Measurements from ENCODE around the gene ARHGAP11A. TPM values are rescaled to one million over a fixed set of nuclear protein-coding genes. Genes with fewer than 3 reads are reported as not detected.
"Not testable (repeated sequence)": the region's sequence is repeated elsewhere in the genome, so short reads cannot be mapped to it uniquely, and the experiment has no call there.

Gene ARHGAP11A, protein sequence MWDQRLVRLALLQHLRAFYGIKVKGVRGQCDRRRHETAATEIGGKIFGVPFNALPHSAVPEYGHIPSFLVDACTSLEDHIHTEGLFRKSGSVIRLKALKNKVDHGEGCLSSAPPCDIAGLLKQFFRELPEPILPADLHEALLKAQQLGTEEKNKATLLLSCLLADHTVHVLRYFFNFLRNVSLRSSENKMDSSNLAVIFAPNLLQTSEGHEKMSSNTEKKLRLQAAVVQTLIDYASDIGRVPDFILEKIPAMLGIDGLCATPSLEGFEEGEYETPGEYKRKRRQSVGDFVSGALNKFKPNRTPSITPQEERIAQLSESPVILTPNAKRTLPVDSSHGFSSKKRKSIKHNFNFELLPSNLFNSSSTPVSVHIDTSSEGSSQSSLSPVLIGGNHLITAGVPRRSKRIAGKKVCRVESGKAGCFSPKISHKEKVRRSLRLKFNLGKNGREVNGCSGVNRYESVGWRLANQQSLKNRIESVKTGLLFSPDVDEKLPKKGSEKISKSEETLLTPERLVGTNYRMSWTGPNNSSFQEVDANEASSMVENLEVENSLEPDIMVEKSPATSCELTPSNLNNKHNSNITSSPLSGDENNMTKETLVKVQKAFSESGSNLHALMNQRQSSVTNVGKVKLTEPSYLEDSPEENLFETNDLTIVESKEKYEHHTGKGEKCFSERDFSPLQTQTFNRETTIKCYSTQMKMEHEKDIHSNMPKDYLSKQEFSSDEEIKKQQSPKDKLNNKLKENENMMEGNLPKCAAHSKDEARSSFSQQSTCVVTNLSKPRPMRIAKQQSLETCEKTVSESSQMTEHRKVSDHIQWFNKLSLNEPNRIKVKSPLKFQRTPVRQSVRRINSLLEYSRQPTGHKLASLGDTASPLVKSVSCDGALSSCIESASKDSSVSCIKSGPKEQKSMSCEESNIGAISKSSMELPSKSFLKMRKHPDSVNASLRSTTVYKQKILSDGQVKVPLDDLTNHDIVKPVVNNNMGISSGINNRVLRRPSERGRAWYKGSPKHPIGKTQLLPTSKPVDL
- total RNA-seq (2014; rRNA removed; shearing (Covaris generic); ENCODE audit: low replicate concordance): 18.0 and 27.8 TPM in 2 replicates

DNA sequence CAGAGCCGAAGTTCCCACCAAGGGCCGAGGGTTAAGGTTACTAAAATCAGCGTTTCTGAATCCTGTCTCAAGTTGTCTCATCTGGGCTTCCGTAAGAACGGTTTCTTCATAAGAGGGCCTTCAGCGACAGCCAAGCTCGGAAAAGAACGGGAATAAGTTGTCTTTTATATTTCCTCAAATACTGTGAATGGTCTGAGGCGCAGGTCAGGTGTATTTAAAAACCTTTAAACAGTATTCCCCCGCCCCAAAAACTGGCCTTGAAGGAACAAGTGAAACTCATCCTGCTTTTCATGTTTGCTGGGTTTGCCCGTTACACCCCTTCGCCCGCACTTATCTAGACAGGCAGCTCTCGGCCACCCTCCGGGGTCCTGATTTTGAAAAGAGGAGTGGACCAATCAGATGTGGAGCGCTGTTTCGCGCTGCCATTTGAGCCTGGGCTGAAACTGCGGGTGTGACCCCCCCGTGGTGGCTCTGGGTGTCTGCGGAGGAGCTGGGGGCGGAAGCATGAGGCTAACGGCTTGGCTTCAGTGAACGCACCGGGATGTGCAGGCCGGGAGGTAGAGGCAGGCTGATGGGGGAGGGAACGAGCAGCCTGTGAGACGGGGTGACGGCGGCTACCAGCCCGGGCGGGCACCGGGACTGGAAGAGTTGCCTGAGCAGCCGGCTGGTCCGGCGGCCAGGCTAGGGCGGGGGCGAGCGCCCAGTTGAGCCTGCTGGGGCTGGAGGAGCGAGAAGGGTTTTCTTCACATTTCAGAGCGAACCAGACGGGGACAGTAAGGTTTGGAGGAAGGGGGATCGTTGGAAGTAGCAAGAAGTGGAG is at the start of gene ARHGAP11A:
Gene ARHGAP11A (plus strand): TSS at position 454 of the 820 bp plus-strand sequence. CDS start 708 bp downstream, outside the sequence.
- peak within 1 kb of the TSS; percentile 86 for H3K4me3 ChIP-seq
- DNase-seq: peak; percentile 91
- not testable (repeated sequence) for H3K9me3 ChIP-seq, H3K27me3 ChIP-seq
- H3K36me3 ChIP-seq: peaks cover 10% of the 10 kb centered on the region

DNA sequence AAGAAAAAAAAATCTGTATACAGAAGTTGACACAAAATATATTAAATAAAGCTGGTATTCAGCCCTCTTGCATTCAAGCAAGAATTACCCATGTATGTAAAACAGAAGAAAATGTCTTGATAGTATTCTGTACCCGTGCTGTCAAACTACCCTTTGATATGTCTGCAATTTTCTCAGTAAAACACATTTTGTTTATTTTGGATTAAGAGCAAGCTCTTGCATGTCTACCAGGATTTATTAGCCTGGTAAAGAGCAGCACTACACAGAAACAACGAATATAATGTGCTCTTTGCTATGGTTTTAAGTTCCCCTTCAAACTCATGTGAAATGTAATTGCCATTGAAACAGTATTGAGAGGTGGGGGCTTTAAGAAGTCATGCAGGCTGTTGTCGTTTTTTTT is 46.3 kb upstream of the ARHGAP11A start:
- not testable (repeated sequence) for H3K9me3 ChIP-seq, H3K36me3 ChIP-seq, H3K27me3 ChIP-seq, DNase-seq, H3K4me3 ChIP-seq

DNA sequence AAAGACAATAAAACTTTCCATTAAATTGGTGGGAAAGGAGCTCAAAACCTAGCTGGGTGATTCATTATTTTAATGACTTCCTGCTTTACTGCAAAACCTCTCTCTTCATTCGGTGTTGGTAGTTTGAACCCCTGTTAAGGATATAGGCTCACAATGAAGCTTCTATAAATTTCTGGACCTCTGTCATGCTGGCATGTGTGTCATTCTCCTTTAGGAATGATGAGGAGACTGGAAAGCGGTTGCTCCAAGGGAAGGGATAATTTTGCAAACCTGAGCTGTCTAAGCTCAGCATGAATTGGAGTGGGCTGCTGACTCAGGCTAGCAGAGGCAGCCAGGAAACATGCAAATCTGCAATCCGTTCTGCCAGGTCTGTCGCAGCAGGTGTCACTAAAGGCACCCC is 36.8 kb upstream of the ARHGAP11A start:
- not testable (repeated sequence) for H3K27me3 ChIP-seq, H3K9me3 ChIP-seq, H3K36me3 ChIP-seq, H3K4me3 ChIP-seq, DNase-seq

DNA sequence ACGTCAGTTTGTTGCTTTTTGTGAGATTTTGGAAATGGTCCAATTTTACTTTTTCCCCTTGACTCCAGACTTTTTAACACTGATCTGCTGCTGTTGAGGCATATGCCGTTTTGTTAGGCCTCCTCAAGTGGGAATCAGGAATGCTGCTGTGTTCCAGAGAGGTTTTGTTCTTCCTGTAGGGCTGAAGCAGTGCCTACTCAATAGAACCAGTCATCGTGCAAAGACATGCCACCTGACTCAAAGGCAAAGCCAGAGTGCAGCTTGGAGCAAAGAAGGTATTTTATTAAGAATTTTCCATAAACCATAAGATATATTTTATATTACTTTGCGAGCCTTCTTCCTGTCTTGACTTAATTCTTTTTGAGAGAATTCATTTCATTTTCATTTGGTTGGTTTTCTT is 29.5 kb upstream of the ARHGAP11A start:
- H3K4me3 ChIP-seq, H3K36me3 ChIP-seq, H3K27me3 ChIP-seq, H3K9me3 ChIP-seq, DNase-seq: not testable (repeated sequence)

DNA sequence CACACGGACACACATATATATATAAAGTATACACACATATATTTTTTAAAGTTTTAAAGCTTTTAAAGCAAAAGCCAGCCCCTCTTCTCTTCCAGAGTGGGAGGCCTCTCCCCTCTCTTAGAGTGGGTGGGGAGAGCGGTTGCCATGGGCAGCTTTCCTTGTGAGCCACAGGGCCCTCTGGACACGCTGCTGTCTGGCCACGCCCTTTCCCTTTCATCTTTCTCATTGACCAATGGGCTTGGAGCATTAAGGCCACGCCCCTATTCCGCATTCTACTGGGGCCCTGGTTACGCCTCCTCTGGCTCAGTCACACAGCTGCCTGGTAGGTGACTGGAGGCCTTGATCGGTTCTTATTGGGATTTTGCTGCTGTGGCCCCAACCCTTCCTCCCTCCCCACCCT is 22.2 kb upstream of the ARHGAP11A start, which contains the start of gene GOLGA8N:
Gene GOLGA8N (plus strand): TSS at position 306 of the 400 bp plus-strand sequence.
- H3K4me3 ChIP-seq, H3K9me3 ChIP-seq, H3K27me3 ChIP-seq, DNase-seq, H3K36me3 ChIP-seq: not testable (repeated sequence)

DNA sequence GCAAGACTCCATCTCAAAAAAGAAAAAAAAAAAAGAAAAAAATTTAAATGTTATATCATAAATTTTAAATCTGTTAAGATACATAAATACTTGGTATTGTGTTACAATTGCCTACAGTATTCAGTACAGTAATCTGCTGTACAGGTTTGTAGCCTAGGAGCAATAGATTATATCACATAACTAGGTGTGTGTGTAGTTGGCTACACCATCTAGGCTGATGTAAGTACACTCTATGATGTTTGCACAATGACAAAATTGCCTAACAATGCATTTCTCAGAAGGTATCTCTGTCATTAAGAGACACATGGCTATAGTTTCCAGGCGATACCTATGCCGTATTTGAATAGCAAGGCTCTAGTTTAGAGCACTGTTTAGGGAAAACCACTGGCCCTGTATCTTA is 5.8 kb upstream of the ARHGAP11A start:
- not testable (repeated sequence) for H3K9me3 ChIP-seq, H3K36me3 ChIP-seq, H3K27me3 ChIP-seq, H3K4me3 ChIP-seq, DNase-seq

DNA sequence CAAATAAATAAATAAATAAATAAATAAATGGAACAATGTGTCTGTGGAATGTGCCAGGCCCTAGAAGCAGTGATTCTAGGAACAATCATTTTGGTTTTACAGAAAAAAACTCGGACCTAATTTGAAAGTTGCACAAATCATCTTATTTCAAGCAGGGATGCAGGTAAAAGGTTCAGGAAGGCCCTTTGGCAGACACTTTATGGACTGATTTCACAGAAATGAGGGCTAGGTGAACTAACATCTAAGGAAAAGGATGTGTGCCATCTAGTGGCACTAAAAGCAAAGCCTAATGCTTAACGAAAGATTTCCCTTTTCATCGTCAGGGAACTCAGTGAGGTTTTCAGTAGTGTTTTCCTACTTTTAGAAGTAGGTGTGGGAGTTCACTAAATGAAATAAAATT is 4.6 kb upstream of the ARHGAP11A start:
- H3K9me3 ChIP-seq, H3K27me3 ChIP-seq, H3K36me3 ChIP-seq, DNase-seq, H3K4me3 ChIP-seq: not testable (repeated sequence)

DNA sequence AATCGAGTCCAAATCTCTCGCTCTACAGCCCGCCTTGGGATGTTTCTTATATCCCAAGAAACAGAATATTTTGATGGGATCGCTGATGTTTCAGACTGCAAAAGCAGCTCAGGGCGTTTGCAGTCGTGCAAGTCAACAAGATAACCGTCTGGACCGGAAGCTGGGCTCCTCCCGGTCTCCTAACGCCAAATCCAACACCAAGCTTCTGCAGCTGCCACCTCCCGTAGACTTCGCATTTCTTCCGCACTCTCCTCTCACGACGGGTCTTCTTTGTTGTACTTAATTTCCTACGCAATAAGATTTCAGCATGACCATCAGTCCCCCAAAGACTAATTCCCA is 623 bp upstream of the ARHGAP11A start:
- not testable (repeated sequence) for H3K9me3 ChIP-seq, H3K27me3 ChIP-seq
- peak; percentile 70 for DNase-seq
- peak overlapping the region; percentile 86 for H3K4me3 ChIP-seq
- peaks cover 10% of the 10 kb centered on the region for H3K36me3 ChIP-seq

DNA sequence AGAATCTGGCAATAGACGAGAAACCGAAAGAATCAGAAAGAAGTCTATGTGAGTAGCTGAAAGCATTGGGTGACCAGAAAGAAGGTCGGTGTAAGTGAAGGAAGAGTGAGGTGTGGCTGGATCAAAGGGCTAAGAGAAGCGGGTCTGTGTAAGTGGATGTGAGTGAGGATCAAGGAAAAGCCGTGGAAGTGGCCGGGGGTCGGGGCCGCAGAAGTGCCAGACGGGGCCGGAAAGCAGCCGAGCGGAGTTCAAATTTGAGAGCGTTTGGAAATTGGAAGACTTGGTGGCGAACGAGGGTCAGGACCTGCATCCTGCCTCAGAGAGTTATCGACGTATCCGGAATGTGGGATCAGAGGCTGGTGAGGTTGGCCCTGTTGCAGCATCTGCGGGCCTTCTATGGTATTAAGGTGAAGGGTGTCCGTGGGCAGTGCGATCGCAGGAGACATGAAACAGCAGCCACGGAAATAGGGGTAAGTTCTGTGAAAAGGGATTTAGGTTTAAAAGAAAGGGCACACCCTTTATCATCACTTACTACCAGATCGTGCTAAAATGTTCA is 645 bp downstream of the ARHGAP11A start:
- Histone ChIP-seq H3K36me3 (peaks cover 10% of the 10 kb centered on the region), H3K4me3 (peak overlapping the region; percentile 86)
- not testable (repeated sequence) for H3K27me3 ChIP-seq, H3K9me3 ChIP-seq
- peak; percentile 8 for DNase-seq

DNA sequence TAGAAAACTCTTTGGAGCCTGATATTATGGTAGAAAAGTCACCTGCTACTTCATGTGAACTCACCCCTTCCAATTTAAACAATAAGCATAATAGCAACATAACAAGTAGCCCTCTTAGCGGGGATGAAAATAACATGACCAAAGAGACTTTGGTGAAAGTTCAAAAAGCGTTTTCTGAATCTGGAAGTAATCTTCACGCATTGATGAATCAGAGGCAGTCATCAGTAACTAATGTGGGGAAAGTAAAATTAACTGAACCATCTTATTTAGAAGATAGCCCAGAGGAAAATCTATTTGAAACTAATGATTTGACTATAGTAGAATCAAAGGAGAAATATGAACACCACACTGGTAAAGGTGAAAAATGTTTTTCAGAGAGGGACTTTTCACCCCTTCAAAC is 21.1 kb downstream of the ARHGAP11A start:
- no peak overlapping the region for H3K4me3 ChIP-seq
- no peak for DNase-seq
- no peaks in the 10 kb centered on the region for H3K9me3 ChIP-seq
- peaks cover 80% of the 10 kb centered on the region for H3K36me3 ChIP-seq
- no peaks in the 10 kb centered on the region for H3K27me3 ChIP-seq

DNA sequence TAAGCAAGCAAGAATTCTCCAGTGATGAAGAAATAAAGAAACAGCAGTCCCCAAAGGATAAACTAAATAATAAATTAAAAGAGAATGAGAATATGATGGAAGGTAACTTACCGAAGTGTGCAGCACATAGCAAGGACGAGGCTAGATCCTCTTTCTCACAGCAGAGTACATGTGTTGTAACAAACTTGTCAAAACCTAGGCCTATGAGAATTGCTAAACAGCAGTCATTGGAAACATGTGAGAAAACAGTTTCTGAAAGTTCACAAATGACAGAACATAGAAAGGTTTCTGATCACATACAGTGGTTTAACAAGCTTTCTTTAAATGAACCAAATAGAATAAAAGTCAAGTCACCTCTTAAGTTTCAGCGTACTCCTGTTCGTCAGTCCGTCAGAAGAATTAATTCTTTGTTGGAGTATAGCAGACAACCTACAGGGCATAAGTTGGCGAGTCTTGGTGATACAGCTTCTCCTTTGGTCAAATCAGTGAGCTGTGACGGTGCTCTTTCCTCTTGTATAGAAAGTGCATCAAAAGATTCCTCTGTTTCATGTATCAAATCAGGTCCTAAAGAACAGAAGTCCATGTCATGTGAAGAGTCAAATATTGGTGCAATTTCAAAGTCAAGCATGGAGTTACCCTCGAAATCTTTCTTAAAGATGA is 21.7 kb downstream of the ARHGAP11A start:
- no peak for DNase-seq
- Histone ChIP-seq H3K36me3 (peaks cover 77% of the 10 kb centered on the region), H3K27me3 (no peaks in the 10 kb centered on the region), H3K4me3 (no peak overlapping the region), H3K9me3 (no peaks in the 10 kb centered on the region)

DNA sequence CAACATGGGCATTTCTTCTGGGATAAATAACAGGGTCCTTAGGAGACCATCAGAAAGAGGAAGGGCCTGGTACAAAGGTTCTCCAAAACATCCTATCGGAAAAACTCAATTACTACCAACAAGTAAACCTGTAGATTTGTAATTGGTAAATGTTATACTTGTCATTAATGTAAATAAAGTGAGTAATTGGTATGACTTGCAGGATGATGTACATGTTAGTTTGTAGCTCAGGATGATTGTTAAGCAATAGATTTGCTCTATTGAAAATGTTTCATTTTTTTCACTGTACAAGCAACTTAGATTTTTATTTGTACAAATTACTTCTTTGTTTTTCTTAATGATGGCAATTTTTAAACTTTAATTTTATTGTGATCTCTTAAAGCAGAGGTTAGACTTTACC is 22.4 kb downstream of the ARHGAP11A start:
- Histone ChIP-seq H3K27me3 (no peaks in the 10 kb centered on the region), H3K4me3 (no peak overlapping the region), H3K36me3 (peaks cover 76% of the 10 kb centered on the region), H3K9me3 (no peaks in the 10 kb centered on the region)
- no peak for DNase-seq

DNA sequence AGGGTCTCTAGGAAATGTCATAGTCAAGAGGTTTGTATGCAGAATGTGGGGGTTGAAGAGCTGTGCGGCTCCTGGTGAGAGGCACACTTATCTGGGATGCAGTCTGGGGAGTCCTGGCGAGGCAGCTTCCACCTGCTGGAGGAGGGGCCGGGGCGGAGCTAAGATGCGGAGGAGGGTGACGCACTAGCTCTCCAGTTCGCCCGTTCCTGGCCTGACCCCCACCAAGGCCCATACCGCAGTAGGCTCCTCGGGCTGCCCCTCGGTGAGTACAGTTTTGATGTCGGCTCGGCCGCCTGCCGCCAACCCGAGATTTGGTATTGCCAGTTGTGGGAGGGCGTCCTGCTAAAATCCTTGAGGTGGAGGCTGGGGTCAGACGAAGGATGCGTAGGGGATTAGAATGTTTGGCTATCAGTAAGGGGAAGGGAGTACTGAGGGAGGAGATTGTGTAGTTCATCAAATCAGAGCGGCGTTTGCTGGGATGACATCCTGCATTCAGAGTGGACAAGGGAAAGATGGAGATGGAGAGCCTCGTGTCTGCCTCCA is 26.3 kb downstream of the ARHGAP11A start, which contains the start of gene SCG5:
Gene SCG5 (plus strand): TSS at position 194 of the 543 bp plus-strand sequence. CDS start 1,883 bp downstream, outside the sequence.
- H3K4me3 ChIP-seq: no peak within 1 kb of the TSS

DNA sequence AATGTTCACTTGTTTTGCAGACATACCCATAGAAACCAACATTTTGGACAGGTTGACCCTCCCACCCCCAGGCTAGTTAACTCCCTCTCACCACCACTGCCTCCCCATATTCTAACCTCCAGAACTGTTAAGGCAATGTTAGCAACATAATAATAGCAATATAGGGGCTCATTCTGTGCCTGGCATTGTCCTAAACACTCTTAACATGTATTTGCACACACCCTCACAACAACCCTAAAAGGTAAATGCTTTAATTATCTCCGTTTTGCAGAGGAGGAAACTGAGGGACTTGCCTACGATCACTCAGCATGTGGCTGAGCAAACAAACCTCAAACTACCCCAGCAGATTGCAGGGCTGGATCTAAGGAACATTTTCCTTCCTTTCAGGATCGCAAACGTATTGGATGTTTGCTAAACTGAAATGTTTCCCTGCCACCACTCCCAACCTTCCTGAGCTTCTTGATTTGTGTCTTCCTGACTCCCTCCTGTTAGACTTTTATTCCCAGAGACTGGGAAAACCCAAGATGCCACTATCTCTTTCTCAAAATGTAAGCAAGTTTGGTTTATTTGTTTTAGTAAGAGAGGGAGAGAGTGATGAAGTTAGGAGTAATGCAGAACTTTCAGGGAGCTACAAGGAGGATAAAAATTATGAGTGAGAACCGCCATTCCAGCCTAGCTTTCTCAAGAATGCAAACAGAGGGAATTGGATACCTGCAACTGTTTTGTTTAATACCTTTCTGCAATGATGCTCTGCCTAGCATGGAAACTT is 27.5 kb downstream of the ARHGAP11A start:
- DNase-seq: no peak
- H3K36me3 ChIP-seq: peaks cover 26% of the 10 kb centered on the region
- H3K4me3 ChIP-seq: no peak overlapping the region
- no peaks in the 10 kb centered on the region for H3K9me3 ChIP-seq
- H3K27me3 ChIP-seq: no peaks in the 10 kb centered on the region

More for the DNA sequence above, 26.3 kb downstream of the ARHGAP11A start, which contains the start of gene SCG5:
- Histone ChIP-seq H3K9me3 (no peaks in the 10 kb centered on the region), H3K36me3 (peaks cover 38% of the 10 kb centered on the region), H3K27me3 (no peaks in the 10 kb centered on the region)
- no peak for DNase-seq
